IMR-90 (cell line): ENCODE measurements around the gene IFI35. TPM values are rescaled to one million over a fixed set of nuclear protein-coding genes. Genes with fewer than 3 reads are reported as not detected.

Experiments
- ATAC-seq: fragments of 200-7000 bp; cut with Tn5 transposase; 2 replicates; pipeline ENCODE4 v1.9.1; 2020; ENCODE audit warnings: low read depth, mild to moderate bottlenecking, moderate library complexity
- BruUV-seq: library from RNA; stranded (reverse); fragments of 400-500 nt; replicated peaks from 2 replicates; lab custom pipeline; 2021; lab: Mats Ljungman, UMichigan
- CTCF ChIA-PET: fragments of 300-600 bp; formaldehyde crosslinking; extraction: SDS; loops from one replicate; lab custom pipeline; 2021; ENCODE audit warnings: antibody characterized with exemption; lab: Yijun Ruan, JAX
- POLR2A ChIA-PET: fragments of 300-600 bp; sonication (Branson Sonifier 250); formaldehyde crosslinking; loops from one replicate; lab custom pipeline; 2022; ENCODE audit warnings: antibody characterized with exemption; ENCODE audit not compliant: unreplicated experiment; lab: Charles Lee
- DNase-seq: peaks from one replicate; pipeline ENCODE4 v3.0.0; 2013
- H2AFZ ChIP-seq: replicated peaks from 2 replicates; pipeline ENCODE3; 2013; ENCODE audit warnings: low read length, mild to moderate bottlenecking; ENCODE audit not compliant: poor library complexity
- H2AK5ac ChIP-seq: 2 replicates; pipeline ENCODE4 v1.6.1; 2013; ENCODE audit warnings: low read depth, low read length, inconsistent platforms
- H2AK9ac ChIP-seq: replicated peaks from 2 replicates; pipeline ENCODE3; 2013; ENCODE audit warnings: mild to moderate bottlenecking, low read depth, low read length, moderate library complexity; ENCODE audit not compliant: poor library complexity
- H2BK120ac ChIP-seq: 2 replicates; pipeline ENCODE4 v1.6.1; 2013; ENCODE audit warnings: low read depth, low read length, inconsistent platforms
- H2BK15ac ChIP-seq: 3 replicates; pipeline ENCODE4 v1.6.1; 2013; ENCODE audit warnings: low read depth, low read length, inconsistent platforms
- H2BK20ac ChIP-seq: 2 replicates; pipeline ENCODE4 v1.6.1; 2013; ENCODE audit warnings: low read depth, mild to moderate bottlenecking, inconsistent platforms, low read length, moderate library complexity
- H2BK5ac ChIP-seq: 2 replicates; pipeline ENCODE4 v1.6.1; 2013; ENCODE audit warnings: mild to moderate bottlenecking, low read depth, low read length, inconsistent platforms; ENCODE audit not compliant: poor library complexity, severe bottlenecking
- H3K14ac ChIP-seq: replicated peaks from 2 replicates; pipeline ENCODE4 v1.6.1; 2013; ENCODE audit warnings: low read depth, low read length, inconsistent platforms
- H3K18ac ChIP-seq: 2 replicates; pipeline ENCODE4 v1.6.1; 2013; ENCODE audit warnings: low read depth, low read length, control low read depth
- H3K23ac ChIP-seq: 2 replicates; pipeline ENCODE4 v1.6.1; 2013; ENCODE audit warnings: low read depth, low read length, inconsistent platforms
- H3K27ac ChIP-seq: 2 replicates; pipeline ENCODE4 v1.5.1; 2013; ENCODE audit warnings: mild to moderate bottlenecking, control low read depth, low read length; ENCODE audit not compliant: insufficient read depth
- H3K27me3 ChIP-seq: 2 replicates; pipeline ENCODE4 v1.6.1; 2013; ENCODE audit warnings: low read length; ENCODE audit not compliant: control insufficient read depth, insufficient read depth
- H3K36me3 ChIP-seq: 2 replicates; pipeline ENCODE4 v1.6.1; 2013; ENCODE audit warnings: low read length, mixed read lengths; ENCODE audit not compliant: control insufficient read depth, insufficient read depth
- H3K4ac ChIP-seq: 2 replicates; pipeline ENCODE4 v1.6.1; 2013; ENCODE audit warnings: low read depth, low read length, inconsistent platforms
- H3K4me1 ChIP-seq: 2 replicates; pipeline ENCODE4 v1.6.1; 2013; ENCODE audit warnings: low read length, mixed read lengths; ENCODE audit not compliant: control insufficient read depth, insufficient read depth
- H3K4me2 ChIP-seq: 2 replicates; pipeline ENCODE4 v1.6.1; 2013; ENCODE audit warnings: low read depth, mild to moderate bottlenecking, control low read depth, low read length, moderate library complexity
- H3K4me3 ChIP-seq: 2 replicates; pipeline ENCODE4 v1.5.1; 2013; ENCODE audit warnings: low read depth, mild to moderate bottlenecking, control low read depth, low read length, moderate library complexity; ENCODE audit not compliant: insufficient read depth
- H3K56ac ChIP-seq: 2 replicates; pipeline ENCODE4 v1.6.1; 2013; ENCODE audit warnings: low read length, inconsistent platforms; ENCODE audit not compliant: insufficient read depth; ENCODE audit errors: extremely low read depth
- H3K79me1 ChIP-seq, 2 experiments: 2 replicates each; pipeline ENCODE4 v1.6.1; 2013; ENCODE audit warnings: low read length in 2 of 2, inconsistent platforms in 1 of 2, low read depth in 1 of 2
- H3K9ac ChIP-seq: 2 replicates; pipeline ENCODE4 v1.6.1; 2013; ENCODE audit warnings: low read depth, low read length, control low read depth
- H3K9me1 ChIP-seq: 2 replicates; pipeline ENCODE4 v1.6.1; 2013; ENCODE audit warnings: low read length, inconsistent platforms; ENCODE audit not compliant: insufficient read depth
- H3K9me3 ChIP-seq: 2 replicates; pipeline ENCODE4 v1.6.1; 2013; ENCODE audit warnings: low read length; ENCODE audit not compliant: control insufficient read depth, insufficient read depth
- H4K20me1 ChIP-seq: 2 replicates; pipeline ENCODE4 v1.6.1; 2013; ENCODE audit warnings: low read length, inconsistent platforms; ENCODE audit not compliant: insufficient read depth
- H4K5ac ChIP-seq: 2 replicates; pipeline ENCODE4 v1.6.1; 2013; ENCODE audit warnings: mild to moderate bottlenecking, low read depth, low read length, control low read depth
- H4K8ac ChIP-seq, 2 experiments: 2 replicates each; pipeline ENCODE4 v1.6.1; 2013; ENCODE audit warnings: low read depth in 2 of 2, low read length in 2 of 2, control low read depth in 1 of 2, inconsistent platforms in 1 of 2
- H4K91ac ChIP-seq: 2 replicates; pipeline ENCODE4 v1.6.1; 2013; ENCODE audit warnings: low read depth, low read length, inconsistent platforms; ENCODE audit not compliant: insufficient read depth
- BHLHE40 ChIP-seq: fragments of 150-350 bp; IDR thresholded peaks from 2 replicates; pipeline ENCODE4 v1.6.1; 2016; ENCODE audit warnings: mild to moderate bottlenecking, low read depth, low read length
- CEBPB ChIP-seq: IDR thresholded peaks from 2 replicates; pipeline ENCODE4 v1.6.1; 2012; ENCODE audit warnings: low read depth, low read length, improper control_type of control experiment
- CHD1 ChIP-seq: IDR thresholded peaks from 2 replicates; pipeline ENCODE4 v1.6.1; 2012; ENCODE audit warnings: low read depth, low read length, improper control_type of control experiment
- FOS ChIP-seq: fragments of 150-350 bp; IDR thresholded peaks from 2 replicates; pipeline ENCODE4 v1.6.1; 2016; ENCODE audit warnings: low read depth, low read length
- MAFK ChIP-seq: IDR thresholded peaks from 2 replicates; pipeline ENCODE4 v1.6.1; 2012; ENCODE audit warnings: low read depth, low read length, improper control_type of control experiment
- MXI1 ChIP-seq: IDR thresholded peaks from 2 replicates; pipeline ENCODE4 v1.6.1; 2012; ENCODE audit warnings: low read depth, mild to moderate bottlenecking, low read length, moderate library complexity, borderline replicate concordance
- NFE2L2 ChIP-seq: fragments of 150-350 bp; IDR thresholded peaks from 2 replicates; pipeline ENCODE4 v1.6.1; 2016; ENCODE audit warnings: low read depth, mild to moderate bottlenecking, low read length
- RAD21 ChIP-seq: IDR thresholded peaks from 2 replicates; pipeline ENCODE4 v1.6.1; 2012; ENCODE audit warnings: low read length, improper control_type of control experiment
- RCOR1 ChIP-seq: IDR thresholded peaks from 2 replicates; pipeline ENCODE4 v1.6.1; 2012; ENCODE audit warnings: mild to moderate bottlenecking, low read length, improper control_type of control experiment; ENCODE audit not compliant: insufficient replicate concordance
- SMC3 ChIP-seq: fragments of 150-350 bp; IDR thresholded peaks from 2 replicates; pipeline ENCODE4 v1.6.1; 2016; ENCODE audit warnings: low read depth, mild to moderate bottlenecking, antibody characterized with exemption, low read length, moderate library complexity
- WGBS, 2 experiments: methylation state at CpG; one replicate each; pipeline versions ENCODE4 v1.1.5 to v1.1.7; 2013; ENCODE audit warnings: missing lambda C conversion rate in 2 of 2; ENCODE audit not compliant: insufficient read length in 1 of 2; ENCODE audit errors: extremely low coverage in 2 of 2; 5-methylcytosine and 5-hydroxymethylcytosine counted together
- dilution Hi-C: fragments of 300-500 bp; cut with HindIII; formaldehyde crosslinking; loops from one replicate; pipeline ENCODE4 v1.14.3; 2018; ENCODE audit warnings: low sequenced_read_pairs; ENCODE audit not compliant: unreplicated experiment
- in situ Hi-C: fragments of 300-500 bp; cut with MboI; formaldehyde crosslinking; loops from 3 replicates; pipeline ENCODE4 v1.14.3; 2019; ENCODE audit warnings: low sequenced_read_pairs, inconsistent platforms, mixed read lengths
- intact Hi-C: fragments of 100-400 bp; cut with micrococcal nuclease; formaldehyde crosslinking; loops from 2 replicates; pipeline ENCODE4 v1.10.0; 2022
- polyA plus RNA-seq, 3 experiments: library from polyadenylated mRNA; depleted of rRNA; stranded (reverse); fragments of >200 nt; gene quantifications; 2 replicates each; pipeline ENCODE4 v1.2.3, GENCODE V29; 2012; ENCODE audit warnings: low replicate concordance in 1 of 3
- total RNA-seq: library from RNA; depleted of rRNA; stranded (reverse); fragments of >200 nt; gene quantifications from 2 replicates; pipeline ENCODE4 v1.2.3, GENCODE V29; 2012
- TF ChIP-seq, protein P1 (sequence below): fragments of 150-350 bp; IDR thresholded peaks from 2 replicates; pipeline ENCODE4 v1.6.1; 2016; ENCODE audit warnings: low read depth, mild to moderate bottlenecking, low read length, moderate library complexity, borderline replicate concordance
- TF ChIP-seq, protein P2 (sequence below): fragments of 150-350 bp; IDR thresholded peaks from 2 replicates; pipeline ENCODE4 v1.6.1; 2017; ENCODE audit warnings: mild to moderate bottlenecking, antibody characterized with exemption, low read length, low read depth

IFI35 gene
- total and polyA plus RNA-seq, 2 of the 4 experiments (the other 2 are of a cell fraction) = 15.8 to 17.0 TPM

DNA sequence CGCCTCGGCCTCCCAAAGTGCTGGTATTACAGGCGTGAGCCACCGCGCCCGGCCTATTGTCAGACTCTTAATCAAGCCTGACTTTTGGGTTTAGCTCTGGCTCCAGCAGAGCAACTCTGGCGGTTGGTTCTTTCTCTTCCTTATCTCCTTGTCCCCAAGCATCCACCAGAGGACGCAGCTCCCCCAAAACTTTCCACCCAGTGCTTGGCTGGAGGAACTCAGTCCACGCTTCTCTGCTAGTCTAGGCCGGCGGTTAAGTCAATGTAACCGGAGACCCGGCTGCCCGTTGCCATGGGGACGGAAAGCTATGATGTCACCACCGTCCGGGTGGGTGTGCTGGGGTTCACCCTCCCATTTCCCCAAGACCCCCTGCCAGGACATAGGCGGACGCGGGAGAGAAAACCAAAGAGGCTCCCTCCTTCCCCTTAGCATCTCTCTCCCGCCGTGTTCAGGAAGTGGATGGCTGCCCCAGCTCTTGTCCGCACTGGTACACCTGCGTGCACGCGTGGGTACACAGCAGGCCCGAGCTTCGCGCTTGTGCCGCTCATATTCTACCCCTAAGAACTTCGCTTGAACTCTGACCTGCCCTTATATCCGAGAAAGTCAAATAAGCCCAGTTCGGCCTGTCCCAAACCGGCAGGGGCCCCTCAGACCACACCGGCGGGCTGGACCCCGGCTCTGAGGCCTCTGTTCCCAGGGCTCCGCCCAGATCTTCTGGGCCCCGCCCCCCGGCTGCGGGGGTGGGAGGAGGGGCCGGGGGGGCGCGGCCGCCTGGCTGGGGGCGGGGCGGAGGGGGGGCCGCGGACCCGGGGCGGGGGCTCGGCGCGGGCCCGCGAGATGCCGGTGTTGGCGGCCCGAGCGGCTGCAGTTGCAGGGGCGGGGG lies 18.1 kb downstream of the IFI35 start, which contains the start of gene RND2:
Gene RND2, plus strand, starts transcription at position 825 of the 883 bp plus-strand sequence. CDS start 117 bp downstream, outside the sequence.
- dilution Hi-C loops (no loop called here), in situ Hi-C loops (loop anchor here (5.0 kb wide), 1 partner anchor 148 kb away; the partner anchor contains the start of gene NBR1), intact Hi-C loops (loop anchor here (1.0 kb wide), 1 partner anchor 147 kb away; the partner anchor contains the start of gene NBR1)
- H3K36me3 ChIP-seq = peaks cover 5% of the 10 kb centered on the region; the same call in 1 of the 2 replicates
- CTCF ChIA-PET = interaction anchor here (0.5 to 1.6 kb wide), 9 partner anchors 18 to 164 kb away, joined by 3 to 15 read pairs (median 4); partner anchors contain the start of gene BRCA1
- no peak within 1 kb of the TSS for H2AK5ac ChIP-seq
- H3K4me3 ChIP-seq = peak within 1 kb of the TSS; percentile 48
- peak within 1 kb of the TSS; percentile 45; the same call in 1 of the 2 replicates for H4K91ac ChIP-seq
- H3K4ac ChIP-seq = peak within 1 kb of the TSS; percentile 46
- peak within 1 kb of the TSS; percentile 96 for H2AK9ac ChIP-seq
- H2BK15ac ChIP-seq = no peak within 1 kb of the TSS
- no peak within 1 kb of the TSS for H3K18ac ChIP-seq
- H4K20me1 ChIP-seq = 0 out of 2 replicates have a peak, but pooled peaks cover 2% of the 10 kb centered on the region
- H3K56ac ChIP-seq = no peak within 1 kb of the TSS
- peaks cover 6% of the 10 kb centered on the region for H3K9me1 ChIP-seq
- H3K23ac ChIP-seq = peak within 1 kb of the TSS; percentile 28; the same call in 1 of the 2 replicates
- no peak within 1 kb of the TSS for H2BK20ac ChIP-seq
- 0 out of 2 replicates have a peak within 1 kb of the TSS, but pooled peaks have one; percentile 1 for H4K5ac ChIP-seq
- peaks cover 8% of the 10 kb centered on the region for H3K4me1 ChIP-seq
- ATAC-seq (peak; percentile 73), DNase-seq (peak; percentile 96)
- H3K27ac ChIP-seq = no peak within 1 kb of the TSS
- peak within 1 kb of the TSS in 1 of 2 experiments; percentile 73; a peak in 1 of 4 replicates for H4K8ac ChIP-seq
- H3K9ac ChIP-seq = peak within 1 kb of the TSS; percentile 17; the same call in 1 of the 2 replicates
- 4% methylated on average over 24 of the region's 61 CpGs; no CpG with 5 or more reads in 1 of the 2 experiments for WGBS, 2 experiments
- BruUV-seq = no TSS peak
- H3K9me3 ChIP-seq = no peaks in the 10 kb centered on the region
- H3K79me1 ChIP-seq = peaks cover 7 to 22% of the 10 kb centered on the region in 2 experiments; a peak in 3 of 4 replicates
- no peak within 1 kb of the TSS for H2BK120ac ChIP-seq
- peak within 1 kb of the TSS; percentile 92 for H3K4me2 ChIP-seq
- H3K14ac ChIP-seq = no peak within 1 kb of the TSS
- POLR2A ChIA-PET = interaction anchor here (1.0 to 1.2 kb wide), 2 partner anchors 147 to 291 kb away, joined by 3 to 4 read pairs; no protein-coding TSS in a partner anchor
- H3K27me3 ChIP-seq = peaks cover 4% of the 10 kb centered on the region; the same call in 1 of the 2 replicates
- peak within 1 kb of the TSS; percentile 99 for H2AFZ ChIP-seq
- no peak within 1 kb of the TSS for H2BK5ac ChIP-seq
- peak; percentile 70 for TF ChIP-seq BHLHE40
- TF ChIP-seq, protein P1, sequence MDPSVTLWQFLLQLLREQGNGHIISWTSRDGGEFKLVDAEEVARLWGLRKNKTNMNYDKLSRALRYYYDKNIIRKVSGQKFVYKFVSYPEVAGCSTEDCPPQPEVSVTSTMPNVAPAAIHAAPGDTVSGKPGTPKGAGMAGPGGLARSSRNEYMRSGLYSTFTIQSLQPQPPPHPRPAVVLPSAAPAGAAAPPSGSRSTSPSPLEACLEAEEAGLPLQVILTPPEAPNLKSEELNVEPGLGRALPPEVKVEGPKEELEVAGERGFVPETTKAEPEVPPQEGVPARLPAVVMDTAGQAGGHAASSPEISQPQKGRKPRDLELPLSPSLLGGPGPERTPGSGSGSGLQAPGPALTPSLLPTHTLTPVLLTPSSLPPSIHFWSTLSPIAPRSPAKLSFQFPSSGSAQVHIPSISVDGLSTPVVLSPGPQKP = no peak
- no peak for TF ChIP-seq NFE2L2
- no peak for TF ChIP-seq CHD1
- TF ChIP-seq, protein P2, sequence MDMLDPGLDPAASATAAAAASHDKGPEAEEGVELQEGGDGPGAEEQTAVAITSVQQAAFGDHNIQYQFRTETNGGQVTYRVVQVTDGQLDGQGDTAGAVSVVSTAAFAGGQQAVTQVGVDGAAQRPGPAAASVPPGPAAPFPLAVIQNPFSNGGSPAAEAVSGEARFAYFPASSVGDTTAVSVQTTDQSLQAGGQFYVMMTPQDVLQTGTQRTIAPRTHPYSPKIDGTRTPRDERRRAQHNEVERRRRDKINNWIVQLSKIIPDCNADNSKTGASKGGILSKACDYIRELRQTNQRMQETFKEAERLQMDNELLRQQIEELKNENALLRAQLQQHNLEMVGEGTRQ = no peak
- TF ChIP-seq SMC3 = peak; percentile 96
- no peak for TF ChIP-seq FOS
- no peak for TF ChIP-seq RCOR1
- TF ChIP-seq MXI1 = peak; percentile 99
- no peak for TF ChIP-seq MAFK
- TF ChIP-seq RAD21 = peak; percentile 91
- TF ChIP-seq CEBPB = peak; percentile 49
